Measurements from ENCODE around the gene SERINC5. TPM values are rescaled to one million over a fixed set of nuclear protein-coding genes. Genes with fewer than 3 reads are reported as not detected.
A peak's percentile ranks its signal among the peaks of the same experiment; 100 is the strongest.

The SERINC5 gene
- total RNA-seq, 2 donors from 2014 or later, result 34.4 to 50.4 TPM

DNA sequence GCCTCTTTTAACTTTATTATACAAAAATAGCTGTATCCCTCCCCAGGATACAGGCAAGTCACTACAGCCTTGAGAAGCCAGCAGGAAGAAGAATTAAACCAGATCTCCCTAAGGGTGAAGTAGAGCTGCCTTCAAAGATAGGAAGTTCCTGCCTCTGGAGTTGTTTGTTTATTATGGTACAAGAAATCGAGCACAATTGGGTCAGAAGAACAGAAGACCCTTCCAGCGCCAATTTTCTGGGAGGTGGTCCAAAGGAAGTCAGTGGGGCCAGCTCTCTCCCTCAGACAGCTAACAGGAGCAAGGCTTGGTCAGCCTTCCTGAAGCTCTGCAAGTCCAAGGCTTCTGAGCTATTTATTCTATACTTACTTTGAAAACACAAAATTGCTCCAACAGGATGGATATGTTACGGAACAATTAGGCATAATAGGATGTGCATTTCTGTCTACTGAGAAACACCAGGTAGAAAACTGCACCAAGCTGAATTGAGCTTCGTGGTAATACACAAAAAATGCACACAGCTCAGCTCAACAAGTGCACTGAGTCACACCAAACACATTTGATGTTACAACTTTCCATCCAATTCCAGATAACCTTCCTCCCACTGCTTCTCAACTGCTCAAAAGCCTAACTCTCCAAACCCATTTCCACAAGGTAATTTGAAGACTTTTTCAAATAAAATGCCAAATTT, 16.0 kb downstream of the SERINC5 start:
- peaks cover 21 to 39% of the 10 kb centered on the region in 2 donors for H3K36me3 Mint-ChIP-seq
- ATAC-seq (peak; percentile 73 to 74), DNase-seq (ENCODE audit: low spot score in 2 of 2) (no peak)
- peak overlapping the region in 1 of 2 donors; percentile 53 for H3K27ac Mint-ChIP-seq
- peaks cover 9 to 17% of the 10 kb centered on the region in 2 donors for H3K9me3 Mint-ChIP-seq

DNA sequence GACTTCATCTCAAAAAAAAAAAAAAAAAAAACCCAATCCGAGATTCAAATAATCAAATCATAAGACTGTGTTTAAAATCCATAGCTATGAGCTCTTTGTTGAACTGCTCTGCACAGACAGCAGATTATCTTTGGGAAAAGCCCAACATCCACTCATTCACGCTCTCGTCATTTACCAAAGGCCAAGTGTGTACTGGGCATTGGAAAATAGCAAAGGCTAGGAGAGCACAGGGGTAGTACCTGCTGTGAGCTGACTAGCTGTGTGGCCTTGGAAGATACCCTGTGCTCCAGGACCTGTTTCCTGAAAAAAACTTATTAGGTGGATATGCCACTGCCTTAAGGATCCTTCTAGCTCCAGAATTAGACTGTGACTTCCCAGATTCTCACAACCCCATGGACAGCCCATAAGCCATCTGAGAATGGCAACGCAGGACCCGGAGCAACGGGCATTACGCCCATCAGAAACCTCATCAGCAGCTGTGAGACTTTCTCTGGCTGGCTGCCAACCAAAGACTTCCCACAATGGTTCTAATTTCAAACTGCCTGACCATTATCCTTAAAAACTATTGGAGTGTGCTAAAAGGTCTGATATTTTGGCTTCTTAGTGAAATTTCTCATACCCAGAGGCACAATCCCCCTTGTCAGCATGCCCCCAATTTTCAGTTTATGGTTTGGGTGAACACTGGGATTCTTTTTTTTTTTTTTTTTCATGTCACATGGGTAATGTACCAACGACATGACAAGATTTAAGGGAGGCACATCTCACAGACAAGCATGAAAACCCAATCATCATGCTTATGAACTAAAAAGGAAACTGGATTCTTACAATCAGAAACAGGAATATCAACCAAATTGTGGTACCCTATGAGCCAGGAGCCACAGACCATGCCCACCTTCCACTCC, 16.8 kb downstream of the SERINC5 start:
- DNase-seq (ENCODE audit: low spot score in 2 of 2), result no peak
- ATAC-seq, result peak in 1 of 2 donors; percentile 43

DNA sequence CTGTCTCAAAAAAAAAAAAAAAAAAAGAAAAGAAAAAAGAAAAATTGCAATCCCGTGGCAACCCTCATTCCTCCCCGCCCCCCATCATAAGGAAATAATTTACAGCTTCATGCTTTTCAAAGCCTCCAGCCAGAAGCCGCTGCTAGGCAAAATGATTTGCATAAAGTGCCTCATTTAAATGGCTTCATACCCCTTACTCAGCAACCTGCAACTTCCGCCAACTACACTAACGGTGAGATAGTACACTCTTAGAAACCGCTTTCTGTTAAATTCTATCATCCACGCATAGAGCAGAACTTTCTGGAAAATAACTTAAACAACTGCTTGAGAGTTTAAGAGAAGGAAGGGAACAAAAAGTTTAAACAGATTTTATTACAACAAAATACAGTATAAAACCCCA, 17.8 kb downstream of the SERINC5 start:
- Mint-ChIP-seq H3K36me3 (peaks cover 17 to 32% of the 10 kb centered on the region in 2 donors), H3K27ac (no peak overlapping the region), H3K9me3 (peaks cover 5 to 12% of the 10 kb centered on the region in 2 donors)
- ATAC-seq (peak; percentile 27 to 31), DNase-seq (ENCODE audit: low spot score in 2 of 2) (no peak)

More for the DNA sequence above, 16.8 kb downstream of the SERINC5 start:
- Mint-ChIP-seq H3K27ac (peak overlapping the region; percentile 53 to 55), H3K36me3 (peaks cover 20 to 36% of the 10 kb centered on the region in 2 donors), H3K9me3 (peaks cover 8 to 16% of the 10 kb centered on the region in 2 donors)

DNA sequence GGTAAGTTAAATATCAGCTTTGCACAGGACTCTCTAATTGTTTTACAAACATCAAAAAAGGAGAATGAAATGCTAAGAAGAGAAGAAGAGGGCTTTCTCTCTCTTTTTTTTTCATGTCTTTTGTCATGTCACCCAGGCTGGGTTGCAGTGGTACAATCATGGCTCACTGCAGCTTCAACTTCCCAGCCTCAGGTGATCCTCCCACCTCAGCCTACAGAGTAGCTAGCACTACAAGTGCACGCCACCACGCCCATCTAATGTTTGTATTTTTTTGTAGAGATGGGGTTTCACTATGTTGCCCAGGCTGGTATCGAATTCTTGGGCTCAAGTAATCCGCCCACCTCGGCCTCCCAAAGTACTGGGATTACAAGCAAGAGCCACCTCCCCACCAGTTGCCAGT, 18.6 kb downstream of the SERINC5 start:
- DNase-seq (ENCODE audit: low spot score in 2 of 2) (no peak), ATAC-seq (no peak)
- Mint-ChIP-seq H3K36me3 (peaks cover 12 to 27% of the 10 kb centered on the region in 2 donors), H3K9me3 (peaks cover 4 to 9% of the 10 kb centered on the region in 2 donors), H3K27ac (no peak overlapping the region)

DNA sequence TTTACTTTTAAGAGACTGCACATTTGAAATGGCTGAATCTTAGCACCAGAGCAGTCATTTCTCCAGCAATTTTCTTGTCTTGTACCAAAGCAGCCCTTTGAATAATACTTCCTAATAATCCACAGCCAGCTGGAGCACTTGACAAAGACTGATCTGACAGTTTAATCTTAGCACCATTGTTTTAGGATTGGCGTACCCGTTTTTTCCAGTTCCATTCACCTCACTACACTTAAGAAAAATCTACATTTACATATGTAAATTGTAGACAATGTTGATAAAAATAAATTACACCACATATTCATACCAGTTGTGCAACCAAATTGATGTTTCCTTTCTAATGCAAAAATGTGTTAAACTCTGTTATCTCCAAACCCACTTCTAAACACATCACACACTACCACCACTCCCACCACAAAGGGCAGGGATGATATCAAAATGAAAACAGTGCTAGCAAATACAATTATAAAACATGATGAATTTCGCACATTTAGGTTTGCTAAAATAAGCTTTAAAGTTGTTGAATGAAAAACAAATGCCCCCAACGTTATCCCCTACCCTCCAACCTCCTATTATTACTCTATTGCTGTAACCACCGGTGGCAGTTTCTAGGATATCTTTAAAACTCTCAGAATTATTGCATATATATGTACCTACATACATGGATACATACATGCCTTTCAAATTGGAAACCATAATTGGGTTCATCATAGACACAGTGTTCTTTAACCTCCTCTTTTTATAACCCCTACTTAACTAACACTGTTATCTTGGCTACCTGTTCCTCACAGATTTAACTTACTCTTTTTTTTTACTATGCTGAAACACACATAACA, 21.5 kb downstream of the SERINC5 start:
- H3K36me3 Mint-ChIP-seq, result no peaks in the 10 kb centered on the region
- no peak for DNase-seq (ENCODE audit: low spot score in 2 of 2)
- peak; percentile 30 to 78 for ATAC-seq
- H3K27ac Mint-ChIP-seq, result peak overlapping the region; percentile 28 to 73
- no peaks in the 10 kb centered on the region for H3K9me3 Mint-ChIP-seq

DNA sequence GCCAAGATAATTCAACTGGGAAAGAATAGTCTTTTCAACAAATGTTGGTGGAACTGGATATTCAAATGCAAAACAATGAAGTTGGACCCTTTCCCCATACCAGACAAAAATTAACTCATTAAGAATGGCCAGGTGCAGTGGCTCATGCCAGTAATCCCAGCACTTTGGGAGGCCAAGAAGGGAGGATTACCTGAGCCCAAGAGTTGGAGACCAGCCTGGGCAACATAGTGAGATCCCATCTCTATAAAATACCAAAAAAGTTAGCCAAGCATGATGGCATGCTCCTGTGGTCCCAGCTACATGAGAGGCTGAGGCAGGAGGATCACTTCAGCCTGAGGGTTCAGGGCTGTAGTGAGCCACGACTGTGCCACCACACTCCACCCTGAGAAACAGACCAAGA, 24.2 kb downstream of the SERINC5 start:
- Mint-ChIP-seq H3K9me3 (no peaks in the 10 kb centered on the region), H3K36me3 (no peaks in the 10 kb centered on the region), H3K27ac (peak overlapping the region; percentile 54 to 69)
- ATAC-seq, result no peak
- DNase-seq (ENCODE audit: low spot score in 2 of 2), result no peak

DNA sequence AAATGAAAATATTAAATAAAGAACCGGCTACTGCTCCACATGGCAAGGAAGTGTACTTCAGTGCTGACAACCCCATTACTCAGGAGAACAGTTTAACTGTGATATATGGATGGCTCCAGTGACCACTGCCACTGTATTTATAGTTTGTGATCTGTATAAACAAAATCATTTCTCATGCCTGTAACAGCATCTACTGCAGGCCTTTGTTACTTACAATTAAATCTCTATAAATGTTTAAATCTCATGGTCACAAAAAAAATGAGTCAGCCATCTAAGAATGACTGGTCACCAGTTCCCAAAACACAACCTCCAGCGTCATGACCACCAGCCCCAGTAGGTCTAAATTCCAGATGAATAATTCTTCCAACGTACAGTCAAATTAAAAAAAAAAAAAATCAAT, 24.6 kb downstream of the SERINC5 start:
- H3K9me3 Mint-ChIP-seq, result no peaks in the 10 kb centered on the region

DNA sequence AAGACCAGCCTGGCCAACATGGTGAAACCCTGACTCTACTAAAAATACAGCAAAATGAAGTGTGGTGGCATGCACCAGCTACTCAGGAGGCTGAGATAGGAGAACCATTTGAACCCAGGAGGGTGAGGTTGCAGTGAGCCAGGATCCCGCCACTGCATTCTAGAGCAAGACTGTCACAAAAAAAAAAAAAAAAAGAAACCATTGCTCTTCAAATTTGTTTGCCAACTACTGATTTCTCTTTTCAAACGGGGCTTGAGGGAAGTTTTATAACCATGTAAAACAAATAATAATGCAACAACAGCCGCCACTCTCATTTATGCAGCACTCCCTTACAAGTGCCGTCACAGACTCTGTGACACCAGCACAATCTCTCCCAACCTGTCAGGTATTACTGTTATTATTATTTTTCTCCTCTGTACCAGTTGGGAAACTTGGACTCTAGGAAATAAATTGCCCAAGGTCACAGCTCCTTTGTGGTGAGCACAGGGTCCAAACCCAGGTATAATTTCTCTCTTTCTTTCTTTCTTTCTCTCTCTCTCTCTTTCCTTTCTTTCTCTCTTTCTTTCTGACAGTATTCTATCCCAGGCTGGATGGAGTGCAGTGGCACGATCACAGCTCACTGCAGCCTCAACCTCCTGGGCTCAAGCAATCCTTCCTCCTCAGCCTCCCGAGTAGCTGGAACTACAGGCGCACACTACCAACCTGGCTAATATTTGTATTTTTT, 25.4 kb downstream of the SERINC5 start:
- H3K9me3 Mint-ChIP-seq, result no peaks in the 10 kb centered on the region
- no peak for DNase-seq (ENCODE audit: low spot score in 2 of 2)
- peak overlapping the region; percentile 69 to 79 for H3K27ac Mint-ChIP-seq
- no peak for ATAC-seq
- H3K36me3 Mint-ChIP-seq, result no peaks in the 10 kb centered on the region

More for the DNA sequence above, 24.6 kb downstream of the SERINC5 start:
- ATAC-seq (peak in 1 of 2 donors; percentile 71), DNase-seq (ENCODE audit: low spot score in 2 of 2) (no peak)
- Mint-ChIP-seq H3K36me3 (no peaks in the 10 kb centered on the region), H3K27ac (peak overlapping the region; percentile 1 to 69)

DNA sequence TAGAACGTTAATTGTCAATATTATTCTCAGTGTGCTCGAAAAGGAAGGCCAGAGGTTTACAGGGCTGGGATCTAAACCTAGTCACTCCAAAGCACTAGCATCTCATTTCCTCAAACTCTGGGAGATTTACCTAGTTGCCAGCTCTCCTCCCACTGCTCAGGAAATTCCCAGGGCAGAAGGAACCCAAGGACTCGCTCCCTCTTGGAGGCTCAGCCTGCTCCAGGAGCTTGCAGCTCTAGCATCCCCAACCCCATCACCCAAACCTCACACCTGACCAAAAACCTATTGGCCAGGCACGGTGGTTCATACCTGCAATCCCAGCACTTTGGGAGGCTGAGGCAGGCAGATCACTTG, 26.0 kb downstream of the SERINC5 start:
- Mint-ChIP-seq H3K27ac (peak overlapping the region in 1 of 2 donors; percentile 83), H3K9me3 (no peaks in the 10 kb centered on the region), H3K36me3 (no peaks in the 10 kb centered on the region)
- ATAC-seq (no peak), DNase-seq (ENCODE audit: low spot score in 2 of 2) (no peak)

DNA sequence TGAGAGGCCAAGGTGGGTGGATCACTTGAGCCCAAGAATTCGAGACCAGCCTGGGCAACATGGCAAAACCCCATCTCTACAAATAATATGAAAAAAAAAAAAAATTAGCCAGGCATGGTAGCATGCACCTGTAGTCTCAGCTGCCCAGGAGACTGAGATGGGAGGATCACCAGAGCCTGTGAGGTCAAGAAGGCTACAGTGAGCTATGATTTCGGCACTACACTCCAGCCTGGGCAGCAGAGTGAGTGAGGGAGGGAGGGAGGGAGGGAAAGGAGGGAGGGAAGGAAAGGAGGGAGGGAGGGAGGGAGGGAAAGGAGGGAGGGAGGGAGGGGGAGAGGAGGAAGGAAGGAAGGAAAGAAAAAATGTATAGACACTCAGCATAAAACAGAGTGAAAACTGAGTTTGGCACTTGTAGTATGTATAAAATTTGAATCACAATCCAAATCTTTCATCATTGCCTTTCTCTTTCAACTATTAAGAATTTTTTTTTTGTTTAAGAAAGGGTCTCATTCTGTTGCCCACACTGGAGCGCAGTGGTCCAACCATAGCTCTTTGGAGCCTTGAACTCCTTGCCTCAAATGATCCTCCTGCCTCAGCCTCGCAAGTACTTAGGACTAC, 27.8 kb downstream of the SERINC5 start:
- Mint-ChIP-seq H3K36me3 (no peaks in the 10 kb centered on the region), H3K9me3 (no peaks in the 10 kb centered on the region), H3K27ac (peak overlapping the region in 1 of 2 donors; percentile 55)
- DNase-seq (ENCODE audit: low spot score in 2 of 2) (no peak), ATAC-seq (no peak)

DNA sequence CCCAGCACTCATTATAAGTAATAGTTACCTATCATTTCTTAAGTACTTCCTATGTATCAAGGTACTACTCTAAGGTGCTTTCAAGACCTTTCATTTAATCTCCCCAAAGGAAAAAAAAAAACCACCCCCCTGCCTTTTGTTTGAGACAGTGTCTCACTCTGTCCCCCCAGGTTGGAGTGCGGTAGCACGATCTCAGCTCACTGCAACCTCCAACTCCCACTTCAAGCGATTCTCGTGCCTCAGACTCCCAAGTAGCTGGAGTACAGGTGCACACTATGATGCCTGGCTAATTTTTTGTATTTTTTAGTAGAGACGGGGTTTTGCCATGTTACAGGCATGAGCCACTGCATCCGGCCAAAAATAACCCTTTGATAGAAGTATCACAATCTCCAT, 29.9 kb downstream of the SERINC5 start:
- H3K27ac Mint-ChIP-seq, result peak overlapping the region; percentile 68 to 78
- H3K36me3 Mint-ChIP-seq, result no peaks in the 10 kb centered on the region
- DNase-seq (ENCODE audit: low spot score in 2 of 2) (no peak), ATAC-seq (peak; percentile 29 to 35)
- no peaks in the 10 kb centered on the region for H3K9me3 Mint-ChIP-seq

DNA sequence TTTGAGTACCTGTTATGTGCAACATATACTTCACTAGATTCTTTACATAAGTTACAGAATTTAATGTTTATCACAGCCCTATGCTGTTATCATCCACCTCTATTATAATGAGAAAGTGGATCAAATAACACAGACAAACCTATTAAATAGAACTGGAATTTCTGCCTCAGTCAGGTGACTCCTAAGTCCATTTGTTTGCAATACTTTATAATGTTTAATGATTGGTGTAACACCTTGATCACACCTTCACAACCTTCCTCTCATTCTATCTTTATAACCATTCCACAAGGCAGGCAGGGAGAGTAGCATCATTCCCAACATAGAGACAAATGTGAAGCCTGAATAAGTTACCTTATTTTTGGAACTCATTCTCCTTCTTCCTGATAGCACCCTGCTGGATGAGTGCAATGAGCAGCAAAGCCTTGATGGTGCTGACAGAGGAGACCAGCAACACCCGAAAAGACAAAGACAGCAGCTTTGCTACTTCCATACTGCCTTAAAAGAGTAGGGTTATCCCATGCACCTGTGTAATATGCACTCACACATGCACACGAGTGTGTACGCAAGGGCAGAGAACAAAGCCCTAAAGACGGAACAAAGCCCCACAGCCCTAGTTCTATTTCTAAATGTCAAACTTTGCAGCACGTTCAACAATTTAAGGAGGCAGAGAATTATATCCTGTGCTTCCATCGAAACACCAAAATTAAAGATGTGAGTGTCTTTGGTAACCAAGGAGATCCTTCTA, 30.5 kb downstream of the SERINC5 start:
- H3K27ac Mint-ChIP-seq, result no peak overlapping the region
- no peaks in the 10 kb centered on the region for H3K36me3 Mint-ChIP-seq
- no peaks in the 10 kb centered on the region for H3K9me3 Mint-ChIP-seq
- DNase-seq (ENCODE audit: low spot score in 2 of 2), result no peak
- no peak for ATAC-seq

DNA sequence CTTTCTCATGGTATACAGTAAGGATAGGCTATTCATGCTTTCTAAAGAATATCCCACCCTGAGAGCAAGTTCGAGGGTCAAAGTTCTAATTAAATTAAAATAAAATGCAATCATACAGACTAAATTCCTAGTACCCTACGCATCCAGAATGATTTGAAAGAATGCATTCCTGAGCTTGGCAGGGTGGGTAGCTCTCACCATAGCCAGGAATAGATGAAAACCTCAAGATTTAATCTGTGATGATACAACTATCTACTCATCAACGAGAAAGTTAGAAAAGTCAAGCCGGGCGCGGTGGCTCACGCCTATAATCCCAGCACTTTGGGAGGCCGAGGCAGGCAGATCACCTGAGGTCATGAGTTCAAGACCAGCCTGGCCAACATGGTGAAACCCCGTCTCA, 32.3 kb downstream of the SERINC5 start:
- no peak overlapping the region for H3K27ac Mint-ChIP-seq
- no peaks in the 10 kb centered on the region for H3K9me3 Mint-ChIP-seq
- ATAC-seq (no peak), DNase-seq (ENCODE audit: low spot score in 2 of 2) (no peak)
- H3K36me3 Mint-ChIP-seq, result no peaks in the 10 kb centered on the region

DNA sequence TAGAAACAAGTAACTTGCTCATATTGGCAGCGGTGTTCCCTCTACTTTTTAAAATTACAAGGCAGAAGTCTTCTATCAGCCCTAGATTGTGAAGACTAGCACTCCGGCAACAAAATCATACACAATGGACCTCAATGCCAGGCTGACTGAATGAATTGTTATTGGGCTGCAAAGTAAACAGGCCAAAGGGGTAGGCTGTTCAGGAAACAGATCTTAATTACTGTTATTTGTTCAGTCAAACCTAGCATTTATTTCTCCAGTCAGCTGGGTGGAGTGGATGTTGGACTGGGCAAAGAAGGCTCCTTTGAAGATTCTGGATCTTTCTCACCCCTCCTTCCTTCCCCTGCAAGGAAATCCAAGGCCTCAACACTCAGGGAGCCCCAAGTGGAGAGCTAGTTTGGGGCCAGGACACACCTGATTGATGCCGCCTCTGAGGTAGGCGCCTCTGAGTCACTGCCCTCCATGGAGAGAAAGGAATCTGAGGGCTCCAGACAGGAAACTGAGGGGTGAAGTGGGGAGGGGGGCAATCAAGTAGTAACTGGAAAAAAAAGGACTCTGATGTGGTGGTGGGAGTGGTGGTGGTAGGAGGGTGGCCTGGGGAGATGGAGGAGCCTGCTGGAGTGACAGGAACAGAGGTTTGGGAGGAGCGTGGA, 35.5 kb downstream of the SERINC5 start:
- Mint-ChIP-seq H3K36me3 (peaks cover 0 to 3% of the 10 kb centered on the region in 2 donors), H3K27ac (peak overlapping the region; percentile 3 to 66), H3K9me3 (no peaks in the 10 kb centered on the region)
- ATAC-seq (no peak), DNase-seq (ENCODE audit: low spot score in 2 of 2) (no peak)

DNA sequence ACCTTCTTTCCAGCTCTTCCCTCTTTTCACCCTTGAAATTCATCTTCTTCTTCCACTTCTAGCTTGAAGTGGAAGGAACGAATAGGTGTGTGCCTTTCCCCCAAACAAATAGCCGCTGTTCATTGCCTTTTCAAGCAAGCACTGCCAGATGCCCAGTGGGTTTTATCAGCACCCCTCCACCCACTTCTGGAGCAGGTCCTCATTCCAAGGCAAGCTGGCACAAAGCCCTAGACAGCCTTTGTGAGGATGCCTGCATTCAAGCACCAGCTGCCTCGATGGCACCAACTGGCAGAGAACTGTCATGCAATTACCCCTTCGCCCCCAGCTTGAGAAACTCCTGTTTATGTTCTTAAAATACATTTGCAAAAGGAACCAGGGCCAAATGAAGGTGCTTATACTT, 36.5 kb downstream of the SERINC5 start:
- Mint-ChIP-seq H3K36me3 (peaks cover 0 to 9% of the 10 kb centered on the region in 2 donors), H3K27ac (peak overlapping the region; percentile 31 to 90), H3K9me3 (no peaks in the 10 kb centered on the region)
- ATAC-seq (no peak), DNase-seq (ENCODE audit: low spot score in 2 of 2) (no peak)
